Stimulated activated CD8-positive, alpha-beta memory T cell treated with anti-CD3 and anti-CD28 coated beads, Interleukin-15, amount 100 ng/mL, for 24 hours (primary cell): ENCODE data around the gene GOLIM4.
"Not testable (repeated sequence)": the region's sequence is repeated elsewhere in the genome, so short reads cannot be mapped to it uniquely, and the experiment has no call there.

ENCODE experiments used
- DNase-seq: peaks from one replicate; pipeline ENCODE4 v3.0.0-alpha.2; 2020; ENCODE audit warnings: low read depth

GOLIM4 gene

GRCh38 chr3:168048414-168049330 lies 47.1 kb downstream of the GOLIM4 start:
- DNase-seq, result no peak

- no peak for DNase-seq
Measured at GRCh38 chr3:168047936-168048335, 47.8 kb downstream of the GOLIM4 start.

GRCh38 chr3:168047190-168047795 lies 48.4 kb downstream of the GOLIM4 start:
- no peak for DNase-seq

- DNase-seq, result no peak
Measured at GRCh38 chr3:168044049-168044448, 51.7 kb downstream of the GOLIM4 start.

DNA sequence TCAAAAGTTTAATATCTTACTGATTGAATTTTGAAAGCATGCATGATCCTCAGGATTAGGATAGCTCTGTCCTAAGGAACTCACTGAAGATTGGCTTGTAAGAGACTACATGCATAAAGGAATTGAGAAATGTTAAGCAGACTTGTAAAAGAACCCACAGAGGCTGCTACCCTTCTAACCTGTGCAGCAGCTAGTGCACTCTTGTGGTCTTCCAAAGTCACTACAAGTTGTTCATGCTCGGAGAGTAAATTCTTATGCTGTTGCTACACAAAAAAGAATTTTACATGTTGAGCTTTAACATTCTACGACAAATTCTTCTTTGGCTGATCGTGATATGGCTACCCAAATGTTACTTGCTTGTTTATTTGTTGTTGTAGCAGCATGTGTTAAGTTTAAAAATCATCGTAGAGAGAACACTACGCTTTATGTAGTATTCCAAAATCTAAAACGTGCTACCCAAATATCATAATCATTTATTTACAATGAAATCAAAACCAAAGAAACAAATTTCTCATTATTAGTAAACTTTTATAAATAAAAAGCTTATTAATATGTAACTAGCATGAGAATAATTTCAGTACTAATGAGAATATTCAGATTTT lies 55.0 kb downstream of the GOLIM4 start:
- no peak for DNase-seq

DNA sequence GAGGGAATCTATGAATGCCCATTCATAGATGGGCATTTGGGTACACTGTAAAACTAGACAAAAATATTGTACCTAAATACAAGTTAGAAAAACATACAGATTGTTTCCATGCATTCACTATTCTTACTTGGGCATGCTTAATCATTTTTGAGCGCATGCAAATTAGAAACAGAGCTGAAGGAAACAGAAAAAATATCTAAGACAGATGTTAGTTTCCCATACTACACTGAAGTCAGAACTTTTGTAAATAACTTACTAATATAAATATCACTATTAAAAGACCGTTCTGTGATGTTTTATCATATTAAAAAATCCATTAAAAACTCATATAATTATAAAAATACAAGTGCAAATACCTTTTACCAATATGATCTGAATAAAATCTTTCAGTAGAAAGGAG lies 58.7 kb downstream of the GOLIM4 start:
- DNase-seq, result no peak

GRCh38 chr3:168036619-168037018 lies 59.1 kb downstream of the GOLIM4 start:
- DNase-seq, result no peak

GRCh38 chr3:168034152-168034928 lies 61.4 kb downstream of the GOLIM4 start:
- no peak for DNase-seq

DNA sequence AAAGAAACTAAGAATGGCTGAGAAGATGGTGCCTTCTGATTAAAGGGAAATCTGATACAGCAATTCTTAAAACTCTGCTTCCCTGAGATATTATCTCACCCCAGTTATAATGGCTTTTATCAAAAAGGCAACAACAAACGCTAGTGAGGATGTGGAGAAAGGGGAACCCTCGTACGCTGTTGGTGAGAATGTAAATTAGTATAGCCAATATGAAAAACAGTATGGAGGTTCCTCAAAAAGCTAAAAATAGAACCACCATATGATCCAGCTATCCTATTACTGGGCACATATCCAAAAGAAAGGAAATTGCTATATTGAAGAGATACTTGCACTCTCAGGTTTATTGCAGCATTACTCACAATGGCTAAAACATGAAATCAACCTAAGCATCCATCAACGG lies 65.1 kb downstream of the GOLIM4 start:
- DNase-seq, result no peak

DNA sequence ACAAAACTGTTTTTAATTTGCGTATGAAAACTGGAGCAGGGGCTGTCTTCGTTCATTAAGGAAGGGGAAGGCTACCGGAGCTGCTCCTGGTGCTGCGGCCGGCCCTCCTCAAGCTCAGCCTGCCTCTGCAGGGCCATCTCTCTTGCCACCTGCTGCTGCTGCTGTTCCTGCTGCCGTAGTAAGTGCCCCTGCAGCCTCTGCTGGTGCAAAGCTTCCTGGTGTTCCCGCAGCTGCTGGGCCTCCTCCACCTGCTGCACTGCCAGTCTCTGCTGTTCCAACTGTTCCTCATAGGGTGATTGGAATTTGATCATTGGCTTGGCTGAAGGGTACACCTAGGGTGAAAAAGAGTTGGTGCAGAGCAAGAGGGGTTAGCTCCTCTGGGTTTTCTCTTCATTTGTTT lies 66.0 kb downstream of the GOLIM4 start:
- DNase-seq, result no peak

- DNase-seq, result no peak
Measured at GRCh38 chr3:168028086-168028485, 67.6 kb downstream of the GOLIM4 start.

GRCh38 chr3:168026764-168027163 lies 69.0 kb downstream of the GOLIM4 start:
- DNase-seq, result no peak

- no peak for DNase-seq
Measured at GRCh38 chr3:168025076-168025475, 70.6 kb downstream of the GOLIM4 start.

DNA sequence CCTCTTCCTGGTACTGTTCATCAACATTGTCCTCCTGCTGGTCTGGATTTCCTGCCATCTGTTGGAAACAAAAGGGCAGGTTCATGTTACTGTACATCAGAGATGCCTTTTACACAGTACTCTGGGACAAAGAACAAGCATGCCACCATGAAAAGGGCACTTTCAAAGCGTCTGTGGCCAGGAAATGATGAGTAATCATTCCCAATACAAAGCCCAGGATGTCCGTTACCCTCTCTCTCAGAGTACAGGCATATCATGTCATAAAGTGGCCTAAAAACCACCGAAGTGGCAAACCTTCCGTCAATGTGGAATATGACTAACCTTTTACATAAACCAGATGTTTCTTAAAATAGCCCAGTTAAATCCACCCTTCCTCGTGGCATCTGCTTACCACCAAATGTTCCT lies 71.2 kb downstream of the GOLIM4 start:
- no peak for DNase-seq

GRCh38 chr3:168021737-168022450 lies 73.8 kb downstream of the GOLIM4 start:
- no peak for DNase-seq

DNA sequence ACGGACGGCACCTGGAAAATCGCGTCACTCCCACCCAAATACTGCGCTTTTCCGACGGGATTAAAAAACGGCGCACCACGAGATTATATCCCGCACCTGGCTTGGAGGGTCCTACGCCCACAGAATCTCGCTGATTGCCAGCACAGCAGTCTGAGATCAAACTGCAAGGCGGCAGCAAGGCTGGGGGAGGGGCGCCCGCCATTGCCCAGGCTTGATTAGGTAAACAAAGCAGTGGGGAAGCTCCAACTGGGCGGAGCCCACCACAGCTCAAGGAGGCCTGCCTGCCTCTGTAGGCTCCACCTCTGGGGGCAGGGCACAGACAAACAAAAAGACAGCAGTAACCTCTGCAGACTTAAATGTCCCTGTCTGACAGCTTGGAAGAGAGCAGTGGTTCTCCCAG lies 84.4 kb downstream of the GOLIM4 start:
- DNase-seq, result not testable (repeated sequence)

- no peak for DNase-seq
Measured at GRCh38 chr3:168006584-168006983, 89.1 kb downstream of the GOLIM4 start.

DNA sequence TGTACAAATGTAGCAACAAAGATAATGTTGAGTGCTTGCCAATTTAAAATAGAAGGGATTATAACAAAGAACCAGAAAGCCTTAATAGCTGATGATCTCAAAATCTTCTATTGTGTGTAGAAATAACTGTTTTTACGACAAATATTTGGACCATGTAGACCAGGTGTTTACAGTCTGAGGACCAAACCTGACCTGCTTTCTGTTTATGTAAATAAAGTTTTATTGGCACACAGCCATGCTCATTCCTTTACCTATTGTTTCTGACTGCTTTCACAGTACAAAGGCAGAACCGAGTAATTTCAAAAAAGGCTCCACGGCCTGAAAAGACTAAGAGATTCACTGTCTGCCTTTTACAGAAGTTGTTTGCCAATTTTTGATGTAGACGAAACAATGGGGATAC lies 91.8 kb downstream of the GOLIM4 start:
- no peak for DNase-seq

- no peak for DNase-seq
Measured at GRCh38 chr3:168002786-168003368, 92.8 kb downstream of the GOLIM4 start.

DNA sequence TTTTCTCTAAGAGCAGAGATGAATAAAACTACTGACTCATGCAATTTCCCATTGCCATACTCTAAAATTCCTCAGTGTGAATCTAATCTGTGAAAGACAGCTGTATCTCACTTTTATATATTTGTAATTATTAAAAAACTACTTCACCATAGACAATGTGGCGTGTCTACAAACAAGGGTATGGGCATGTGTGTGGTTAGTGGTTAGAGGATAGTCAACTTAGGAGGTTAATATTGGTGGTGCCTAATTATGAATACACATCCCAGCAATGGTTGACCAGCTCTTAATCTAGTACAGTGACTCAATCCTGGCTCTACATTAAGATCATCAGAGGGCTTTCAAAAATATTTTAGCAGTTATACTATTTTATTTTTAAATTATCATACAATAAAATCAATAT lies 94.5 kb downstream of the GOLIM4 start:
- DNase-seq, result no peak

GRCh38 chr3:167998253-167998652 lies 97.5 kb downstream of the GOLIM4 start:
- DNase-seq, result no peak
